Activated CD8-positive, alpha-beta memory T cell treated with anti-CD3 and anti-CD28 coated beads for 24 hours (primary cell): ENCODE measurements around the gene RGP1.

Source experiments
- DNase-seq: peaks from one replicate; pipeline ENCODE4 v3.0.0-alpha.2; 2020

RGP1 gene, protein sequence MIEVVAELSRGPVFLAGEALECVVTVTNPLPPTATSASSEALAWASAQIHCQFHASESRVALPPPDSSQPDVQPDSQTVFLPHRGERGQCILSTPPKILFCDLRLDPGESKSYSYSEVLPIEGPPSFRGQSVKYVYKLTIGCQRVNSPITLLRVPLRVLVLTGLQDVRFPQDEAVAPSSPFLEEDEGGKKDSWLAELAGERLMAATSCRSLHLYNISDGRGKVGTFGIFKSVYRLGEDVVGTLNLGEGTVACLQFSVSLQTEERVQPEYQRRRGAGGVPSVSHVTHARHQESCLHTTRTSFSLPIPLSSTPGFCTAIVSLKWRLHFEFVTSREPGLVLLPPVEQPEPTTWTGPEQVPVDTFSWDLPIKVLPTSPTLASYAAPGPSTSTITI

DNA sequence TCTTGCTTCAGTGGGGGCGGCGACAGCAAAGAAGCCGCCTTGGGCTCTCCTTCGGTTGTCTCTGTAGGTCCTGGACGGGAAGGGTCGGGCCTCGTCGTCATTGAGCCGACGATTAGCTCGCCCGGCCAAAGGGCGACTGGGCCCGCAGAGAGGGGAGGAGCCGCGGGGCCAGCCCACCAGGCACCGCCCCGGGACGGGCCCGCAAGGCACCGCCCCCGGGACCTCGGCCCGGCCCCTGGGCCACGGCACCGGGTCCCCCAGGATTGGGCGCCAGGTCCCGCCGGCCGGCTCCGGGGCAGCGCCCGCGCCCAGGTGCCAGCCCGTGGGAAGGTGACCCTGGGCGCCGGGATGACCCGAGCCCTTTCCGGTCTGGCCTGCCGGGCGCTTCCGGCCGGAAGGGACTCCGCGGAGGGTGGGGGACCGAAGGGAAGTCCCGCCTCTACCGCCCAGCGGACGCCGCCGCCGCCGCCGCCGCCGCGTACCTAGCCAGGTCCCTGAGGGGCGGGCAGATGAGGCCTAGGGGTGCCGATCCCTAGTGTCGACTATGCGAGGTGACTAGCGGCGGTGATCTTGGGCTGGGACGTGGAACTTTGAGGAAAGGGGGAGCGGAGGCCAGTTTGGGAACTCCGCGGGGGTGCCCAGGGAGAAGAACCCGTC lies at the start of gene RGP1, which contains the start of gene GBA2:
TSS of gene RGP1 (plus strand) at position 430 of the 657 bp plus-strand sequence. CDS start 469 bp downstream, outside the sequence.
TSS of gene GBA2 (minus strand) at position 371 of the 657 bp plus-strand sequence. CDS start 524 bp downstream, outside the sequence.
- DNase-seq: peak; percentile 89

DNA sequence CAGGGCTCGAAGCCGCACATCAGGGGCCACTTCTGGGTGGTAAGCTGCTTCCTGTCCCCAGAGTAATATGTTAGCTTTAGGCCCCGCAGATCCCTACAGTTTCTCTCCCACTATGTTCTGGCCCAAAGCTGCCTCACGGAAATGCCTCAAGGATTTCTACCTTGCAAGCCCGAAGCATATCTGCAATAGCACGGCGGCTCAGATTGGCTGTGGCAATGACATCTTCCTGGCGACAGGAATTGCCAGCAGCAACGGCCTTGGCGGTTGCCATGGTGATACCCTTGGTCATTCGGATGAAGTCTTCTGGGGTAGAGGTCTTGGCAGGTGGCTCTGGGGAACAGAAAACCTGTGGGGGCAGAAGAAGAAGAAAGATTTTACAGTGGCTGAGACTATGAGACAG lies 49.1 kb upstream of the RGP1 start:
- DNase-seq: no peak

DNA sequence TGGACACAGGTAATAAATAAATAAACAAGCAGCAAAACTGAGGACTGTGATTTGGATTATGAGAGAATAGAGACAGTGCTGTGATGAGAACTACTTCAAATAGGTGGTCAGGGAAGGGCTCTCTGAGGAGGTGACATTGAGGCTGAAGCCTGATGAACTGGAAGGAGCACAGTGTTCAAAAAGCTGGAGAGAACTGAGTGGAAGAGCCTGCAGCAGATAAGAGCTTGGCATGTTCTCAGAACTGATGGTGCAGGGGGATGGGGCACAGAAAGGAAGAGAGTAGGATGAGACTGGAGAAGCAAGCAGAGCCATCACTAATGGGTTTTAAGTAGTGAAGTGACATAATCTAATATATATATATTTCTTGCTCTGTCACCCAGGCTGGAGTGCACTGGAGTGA lies 48.1 kb upstream of the RGP1 start:
- no peak for DNase-seq

DNA sequence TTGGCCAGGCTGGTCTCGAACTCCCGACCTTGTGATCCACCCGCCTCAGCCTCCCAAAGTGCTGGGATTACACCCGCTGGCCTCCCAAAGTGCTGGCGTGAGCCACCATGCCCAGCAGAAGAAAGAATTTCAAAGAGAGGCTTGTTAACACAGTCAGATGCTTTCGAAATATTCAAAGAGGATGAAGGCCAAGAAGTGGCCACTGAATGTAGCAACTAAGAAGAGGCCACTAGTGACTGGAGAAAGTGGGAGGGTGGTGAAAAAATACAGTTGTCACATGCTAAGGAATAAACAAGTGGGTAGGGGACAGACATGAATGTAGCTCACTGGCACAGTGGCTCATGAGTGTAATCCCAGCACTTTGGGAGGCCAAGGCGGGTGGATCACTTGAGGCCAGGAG lies 46.4 kb upstream of the RGP1 start:
- DNase-seq: no peak

DNA sequence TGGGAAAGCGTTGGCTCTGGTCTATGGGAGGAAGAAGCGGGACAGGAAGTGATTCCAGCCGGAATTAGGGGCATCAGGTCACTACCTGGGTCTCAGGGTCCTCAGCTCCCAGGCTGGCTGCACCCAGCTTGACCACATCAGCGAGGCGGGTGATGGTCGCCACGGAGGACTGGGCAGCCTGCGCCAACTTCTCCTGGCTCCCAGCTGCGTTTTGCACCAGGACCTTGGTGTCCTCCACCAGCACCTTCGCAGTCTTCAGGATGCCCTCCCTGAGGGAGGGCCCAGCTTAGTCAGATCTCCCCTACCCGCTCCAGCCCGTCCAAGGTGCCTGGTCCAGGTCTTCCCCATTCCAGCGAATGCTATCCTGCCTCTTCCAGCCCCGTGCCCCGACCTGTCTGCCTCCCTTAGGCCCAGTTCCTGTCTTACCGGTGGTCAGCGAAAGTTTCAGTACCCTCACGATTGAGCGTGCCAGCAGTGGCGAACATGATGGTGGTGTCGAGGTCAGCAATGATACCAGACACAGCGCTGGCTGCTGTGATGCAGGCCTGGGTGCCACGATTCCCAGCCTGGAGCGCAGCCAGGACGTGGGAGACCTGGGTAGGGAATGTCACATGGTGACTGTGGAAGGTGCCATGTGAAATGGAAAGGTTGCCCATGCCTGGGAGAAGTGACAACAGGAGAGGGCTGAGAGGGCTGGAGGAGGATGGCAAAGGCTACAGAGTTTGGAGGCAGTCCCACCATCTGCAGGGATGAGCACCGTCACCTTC lies 45.0 kb upstream of the RGP1 start:
- DNase-seq: no peak

DNA sequence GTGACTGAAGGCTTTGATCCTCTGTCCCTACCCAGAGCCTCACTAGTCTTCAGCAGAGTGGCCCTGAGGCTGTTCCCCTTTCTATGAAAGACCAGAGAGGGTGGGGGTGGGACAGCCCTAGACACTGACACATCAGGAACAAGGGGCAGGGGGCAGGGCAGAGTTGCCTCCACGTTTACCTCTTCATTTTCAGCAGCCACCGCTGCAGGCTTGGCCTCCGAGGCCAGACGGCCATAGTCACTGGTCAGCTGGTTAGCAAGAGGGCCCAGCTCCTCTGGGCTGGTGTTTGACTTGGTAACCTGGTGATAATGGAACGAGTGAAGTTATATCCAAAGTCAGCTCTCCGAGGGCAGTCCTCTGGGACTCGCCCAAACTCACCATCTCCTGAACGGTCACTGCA lies 43.7 kb upstream of the RGP1 start:
- DNase-seq: no peak

DNA sequence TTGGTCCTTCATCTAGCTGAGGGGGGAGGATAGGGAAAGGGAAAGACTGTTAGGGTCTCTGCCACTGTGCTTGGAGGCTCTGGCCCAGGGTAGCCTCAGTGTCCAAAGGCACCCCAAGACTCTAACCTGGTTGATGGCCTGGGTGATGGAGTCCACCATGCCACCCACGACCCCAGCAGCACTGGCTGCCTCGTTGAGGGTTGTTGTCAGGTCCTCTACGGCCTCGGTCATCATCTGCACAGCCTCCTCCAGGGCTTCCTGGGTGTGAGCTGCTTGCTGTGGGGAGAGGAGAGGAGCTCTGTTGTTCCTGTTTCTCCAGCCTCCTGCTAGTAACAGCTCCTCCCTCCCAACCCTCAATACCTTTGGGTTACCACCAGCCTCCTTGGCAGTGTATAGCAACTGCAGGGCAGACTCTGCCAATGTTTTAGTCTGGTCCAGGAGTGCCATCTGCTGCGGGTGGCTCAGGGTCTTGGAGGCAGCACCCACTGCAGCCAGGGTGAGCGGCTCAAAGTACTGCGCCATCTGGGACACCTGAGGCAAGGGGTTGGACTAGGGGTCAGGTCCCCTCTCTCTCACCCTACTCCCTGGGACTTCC lies 43.2 kb upstream of the RGP1 start:
- no peak for DNase-seq

DNA sequence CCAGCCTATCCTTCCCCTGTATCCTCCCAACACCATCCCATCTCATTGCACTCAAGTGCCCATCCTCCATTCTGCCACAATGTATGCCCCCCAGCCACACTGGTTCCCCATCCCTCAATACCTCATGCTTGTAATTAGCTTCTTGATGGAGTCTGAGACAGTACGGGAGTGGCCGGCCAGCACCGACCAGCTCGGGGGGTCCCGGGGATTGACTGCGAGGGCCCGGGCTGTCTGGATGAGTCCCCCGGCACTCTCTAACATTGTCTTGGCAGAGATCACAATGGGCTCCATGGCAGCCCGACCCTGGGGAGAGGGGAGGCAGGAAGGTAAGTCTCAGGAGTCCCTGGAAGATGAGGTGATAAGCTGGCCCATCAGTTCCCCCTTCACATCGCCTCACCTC lies 42.1 kb upstream of the RGP1 start:
- no peak for DNase-seq

DNA sequence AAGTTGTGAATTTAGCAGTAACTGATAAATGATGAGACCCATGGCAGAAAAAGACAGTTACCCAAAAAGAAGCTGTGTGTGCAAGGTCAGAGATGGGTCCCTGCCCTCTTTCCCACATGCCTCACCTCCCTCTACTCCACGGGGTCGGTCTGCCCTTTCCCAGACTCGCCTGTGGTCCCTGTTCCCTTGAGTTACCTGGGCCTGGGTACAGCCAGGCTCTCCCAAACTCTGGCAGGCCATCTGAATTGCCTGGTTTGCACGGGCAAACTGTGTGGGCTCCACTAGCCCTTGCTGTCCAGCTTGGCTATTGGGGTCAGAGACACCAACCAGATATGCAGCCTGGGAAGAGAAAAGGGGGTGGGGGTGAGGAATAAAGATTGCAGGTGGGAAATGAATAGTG lies 40.9 kb upstream of the RGP1 start:
- no peak for DNase-seq

DNA sequence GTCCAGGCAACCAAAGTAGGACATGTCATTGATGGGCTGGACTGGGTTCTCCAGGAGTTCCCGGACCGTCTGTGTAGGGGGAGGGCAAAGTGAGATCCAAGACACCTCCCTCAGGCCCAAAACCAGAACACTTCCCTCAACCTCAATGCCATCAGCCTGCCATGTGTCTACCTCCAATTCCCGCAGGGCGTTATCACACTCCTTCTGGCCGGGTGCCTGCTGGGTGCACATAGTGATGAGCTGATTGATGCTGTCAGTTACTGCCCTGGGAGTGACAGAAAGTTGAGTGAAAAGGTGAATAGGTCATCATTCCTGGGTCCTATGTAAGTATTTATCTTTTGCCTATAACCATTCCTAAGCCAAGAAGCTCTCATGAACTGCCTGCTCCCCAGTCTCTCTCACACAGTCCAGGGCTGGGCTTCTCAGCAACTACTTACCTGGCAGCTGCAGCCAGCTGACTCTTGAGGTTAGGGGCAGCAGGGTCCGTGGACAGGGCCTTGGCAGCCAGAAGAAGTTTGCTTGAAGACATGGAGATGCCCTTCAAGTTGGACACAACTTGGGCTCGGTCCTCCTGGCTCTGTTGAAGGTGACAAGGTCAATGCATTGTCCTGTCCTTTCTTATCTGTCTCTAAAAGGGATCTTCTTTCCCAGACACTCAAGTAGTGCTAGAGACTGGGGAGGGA lies 38.1 kb upstream of the RGP1 start:
- DNase-seq: no peak

DNA sequence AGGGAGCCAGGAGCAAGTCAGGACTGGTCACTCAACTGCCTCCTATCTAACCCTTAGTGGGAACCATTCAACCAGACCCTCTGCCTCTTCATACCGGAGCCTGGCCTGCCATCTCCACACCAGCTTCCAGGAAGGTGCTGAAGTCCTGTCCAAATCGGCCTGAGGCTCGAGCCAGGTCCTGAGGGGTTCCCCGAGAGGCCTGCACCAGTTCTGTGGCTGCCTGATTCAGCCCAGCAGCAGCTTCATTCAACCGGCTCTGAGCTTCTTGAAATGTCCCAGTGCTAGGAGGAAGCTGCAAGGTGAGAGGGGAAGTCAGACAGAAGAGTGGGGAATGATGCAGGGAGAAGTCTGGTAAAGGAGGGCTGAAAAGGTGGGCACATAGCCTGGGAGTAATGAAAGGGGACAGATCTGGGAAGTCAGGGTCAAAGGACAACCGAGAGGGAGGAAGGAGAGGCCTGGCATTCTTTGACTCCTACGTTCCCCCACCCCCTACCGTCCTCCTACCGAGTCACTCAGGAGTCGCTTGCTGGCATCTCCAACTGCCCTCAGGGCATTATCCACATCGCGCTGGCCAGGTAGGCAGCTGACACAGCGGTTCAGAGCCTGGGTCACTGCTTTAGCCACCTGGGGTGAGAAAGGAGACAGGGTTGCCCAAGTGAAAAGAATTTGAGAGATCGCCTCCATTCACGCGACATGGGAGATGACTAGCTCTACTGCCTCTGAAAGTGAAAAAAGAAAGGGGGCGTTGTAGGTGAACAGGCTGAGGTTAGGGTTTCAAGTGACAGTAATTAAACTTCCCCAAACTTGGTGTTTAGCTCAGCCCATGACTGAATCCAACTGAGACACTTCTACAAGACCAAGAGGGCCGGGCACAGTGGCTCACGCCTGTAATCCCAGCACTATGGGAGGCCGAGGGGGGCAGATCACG lies 37.3 kb upstream of the RGP1 start:
- no peak for DNase-seq

DNA sequence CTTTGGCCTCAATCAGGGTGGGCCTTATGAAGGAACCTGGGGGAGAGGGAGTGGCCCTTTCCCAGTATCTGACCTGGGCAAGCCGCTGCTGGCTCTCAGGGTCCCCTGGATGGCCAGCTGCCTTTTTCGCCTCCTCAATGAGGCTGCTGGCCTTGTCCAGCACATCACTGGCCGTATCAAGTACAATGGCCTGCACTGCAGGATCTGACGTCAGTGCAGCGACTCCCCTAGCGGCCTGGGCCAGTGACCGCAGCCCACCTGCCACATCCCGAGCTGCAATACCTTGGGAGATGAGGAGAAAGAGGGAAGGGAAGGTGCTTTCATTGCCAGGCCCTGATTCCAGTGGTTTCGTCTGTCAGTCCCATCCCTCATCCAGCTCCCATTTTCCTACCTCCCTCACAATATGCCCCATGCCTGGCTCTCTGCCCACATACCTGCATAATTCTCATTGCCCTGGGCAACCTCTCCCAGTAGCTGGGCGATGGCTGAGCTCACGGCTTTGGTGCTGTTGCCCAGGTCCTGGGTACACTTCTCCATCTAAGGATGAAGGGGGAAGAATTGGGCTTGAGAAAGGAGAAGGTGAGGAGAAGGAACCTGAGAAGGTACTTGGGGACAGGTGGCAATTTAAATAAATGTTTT lies 36.2 kb upstream of the RGP1 start:
- DNase-seq: no peak

DNA sequence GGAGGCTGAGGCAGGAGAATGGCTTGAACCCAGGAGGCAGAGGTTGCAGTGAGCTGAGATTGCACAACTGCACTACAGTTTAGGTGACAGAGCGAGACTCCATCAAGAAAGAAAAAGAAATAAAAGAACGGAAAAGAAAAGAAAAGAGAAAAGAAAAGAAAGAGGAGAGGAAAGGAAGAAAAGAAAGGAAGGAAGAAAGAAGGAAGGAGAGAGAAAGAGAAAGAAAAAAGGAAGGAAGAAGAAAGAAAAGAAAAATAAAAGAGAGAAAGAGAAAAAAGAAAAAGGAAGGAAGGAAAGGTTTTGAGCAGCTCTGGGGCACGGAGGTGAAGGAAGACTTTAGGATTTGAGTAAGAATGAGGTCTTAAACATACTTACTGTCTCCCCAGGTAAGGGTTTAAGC lies 35.5 kb upstream of the RGP1 start:
- DNase-seq: no peak

DNA sequence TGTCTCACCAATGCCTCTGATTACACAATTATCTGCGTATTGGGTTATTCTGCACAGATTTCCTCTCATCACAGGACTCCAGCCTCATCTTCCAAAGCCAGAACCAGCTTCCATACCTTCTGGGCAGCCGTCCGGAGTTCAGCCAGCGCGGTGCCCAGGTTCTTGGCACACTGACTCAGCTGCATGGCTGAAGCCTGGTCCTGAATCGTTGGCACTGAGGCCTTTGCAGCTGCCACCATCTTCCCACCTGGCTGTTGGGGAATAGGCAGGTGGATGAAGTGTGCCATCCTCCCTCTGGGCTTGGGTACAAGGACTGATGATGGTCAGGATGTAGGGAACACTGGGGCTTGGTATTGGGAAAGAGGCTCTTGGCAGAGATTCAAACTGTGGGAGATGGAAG lies 35.0 kb upstream of the RGP1 start:
- DNase-seq: no peak

DNA sequence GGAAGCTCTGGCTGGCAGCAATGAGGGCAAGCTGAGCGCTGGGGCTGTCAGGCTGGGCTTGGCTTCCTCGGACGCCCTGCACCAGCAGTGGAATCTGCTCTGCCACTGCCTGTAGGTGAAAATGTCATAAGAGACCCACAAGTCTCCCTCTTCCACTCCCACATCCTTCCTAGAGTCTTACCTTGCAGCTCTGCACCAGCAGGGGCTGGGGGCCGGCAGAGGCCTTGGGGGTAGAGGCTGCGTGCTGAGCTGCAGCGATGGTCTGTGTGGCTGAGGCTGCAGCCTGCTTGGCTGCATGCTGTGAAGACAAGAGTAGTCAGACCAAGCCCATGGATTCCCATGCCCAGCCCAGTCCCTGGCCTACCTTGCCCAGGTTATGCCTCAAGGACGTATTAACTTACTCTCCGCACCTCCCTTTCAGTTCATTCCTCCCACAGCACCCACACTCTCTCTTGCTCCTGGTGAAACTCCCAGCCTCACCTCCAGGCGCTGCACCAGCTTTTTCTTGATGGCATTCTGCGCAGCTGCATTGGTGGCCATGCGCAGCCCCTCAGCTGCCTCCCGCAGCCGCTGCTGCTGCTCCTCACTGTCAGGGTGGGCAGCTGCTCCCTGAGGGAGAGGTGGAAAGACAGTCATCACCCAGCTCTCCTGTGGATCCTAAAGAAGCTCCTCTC lies 34.4 kb upstream of the RGP1 start:
- DNase-seq: no peak

DNA sequence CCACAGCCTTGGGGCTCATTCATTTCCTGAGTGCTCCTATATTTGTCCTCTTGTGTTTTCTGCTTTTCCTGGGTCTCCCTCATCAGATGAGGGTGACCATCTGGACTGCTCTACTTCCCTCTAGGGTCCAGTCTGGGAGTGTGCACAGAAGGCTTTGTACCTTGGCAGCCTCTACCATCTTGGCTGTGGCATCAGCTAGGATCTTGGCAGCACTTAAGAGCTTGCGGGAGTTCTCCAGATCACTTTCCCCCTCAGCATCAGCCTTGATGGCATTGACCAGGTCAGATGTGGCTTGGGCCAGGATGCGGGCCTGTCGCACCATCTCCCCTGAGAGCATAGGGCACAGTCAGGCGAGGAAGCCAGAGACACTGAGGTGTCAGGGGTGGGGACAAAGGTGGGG lies 32.9 kb upstream of the RGP1 start:
- no peak for DNase-seq

DNA sequence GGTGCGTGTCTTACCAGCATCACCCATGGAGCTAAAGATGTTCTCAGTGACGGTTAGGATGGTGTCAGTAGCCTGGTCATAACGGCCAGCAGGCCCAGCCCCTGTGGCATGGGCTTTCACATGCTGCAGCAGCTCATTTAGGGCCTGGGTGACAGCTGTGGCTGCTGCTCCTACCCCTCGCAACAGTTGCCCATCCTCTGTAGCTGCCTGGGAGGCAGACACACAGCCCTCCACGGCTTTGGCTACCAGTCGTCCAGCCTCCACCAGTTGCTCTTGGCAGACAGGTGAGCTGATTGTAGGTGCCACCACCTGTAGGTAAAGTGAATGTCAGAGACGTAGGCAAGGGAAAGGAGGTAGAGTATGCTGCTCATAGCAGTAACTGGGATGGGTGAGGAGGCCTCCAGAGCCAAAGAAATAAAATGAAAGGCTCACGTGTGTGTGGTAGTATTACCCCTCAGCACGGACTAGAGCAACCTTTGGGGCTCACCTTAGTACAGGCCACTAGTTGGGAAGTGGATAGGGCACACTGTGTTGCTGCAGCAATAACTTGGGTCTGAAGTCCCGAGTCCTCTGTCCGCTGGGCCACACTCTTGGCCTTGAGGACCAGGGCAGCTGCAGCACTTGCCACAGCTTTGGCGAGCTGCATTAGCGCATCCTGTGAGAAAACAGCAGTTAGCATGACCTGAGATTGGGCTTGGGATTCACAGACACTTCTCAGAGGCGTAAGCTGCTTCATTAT lies 31.8 kb upstream of the RGP1 start:
- no peak for DNase-seq

DNA sequence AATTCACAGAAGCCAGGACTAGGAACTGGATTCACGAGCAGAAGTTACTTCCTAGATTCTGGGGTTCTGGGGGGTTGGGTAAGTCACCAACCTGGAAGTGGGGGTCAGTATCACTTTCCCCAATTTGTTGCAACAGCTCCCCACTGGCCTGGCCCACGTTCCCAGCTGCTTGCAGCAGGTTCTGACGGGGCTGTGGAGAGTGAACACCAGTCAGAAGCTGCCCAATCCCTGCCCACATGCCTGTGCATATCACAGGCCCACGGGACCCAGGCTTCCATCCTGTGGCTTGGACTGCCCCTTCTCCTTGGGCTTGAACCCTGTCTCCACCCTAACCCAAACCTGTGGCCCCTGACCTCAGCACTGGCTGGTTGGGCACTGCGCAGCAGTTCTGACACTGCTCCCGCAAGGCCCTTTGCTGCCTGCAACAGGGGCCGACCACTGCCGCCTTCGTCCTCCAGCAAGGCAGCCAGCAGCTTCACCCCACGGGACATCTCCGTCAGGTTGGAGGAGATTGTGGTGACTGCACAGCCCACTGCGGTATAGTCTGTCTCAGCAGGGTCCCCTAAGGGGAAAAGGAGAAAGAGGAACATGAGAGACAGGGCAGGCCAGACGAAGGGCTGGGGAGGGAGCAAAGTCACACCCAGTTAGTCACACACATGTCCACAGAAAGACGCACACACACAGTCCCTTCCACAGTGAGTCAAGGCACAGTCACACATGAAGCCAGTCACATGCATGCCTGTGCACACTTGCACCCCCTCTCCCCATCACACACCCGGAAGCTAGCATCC lies 30.2 kb upstream of the RGP1 start:
- DNase-seq: no peak

DNA sequence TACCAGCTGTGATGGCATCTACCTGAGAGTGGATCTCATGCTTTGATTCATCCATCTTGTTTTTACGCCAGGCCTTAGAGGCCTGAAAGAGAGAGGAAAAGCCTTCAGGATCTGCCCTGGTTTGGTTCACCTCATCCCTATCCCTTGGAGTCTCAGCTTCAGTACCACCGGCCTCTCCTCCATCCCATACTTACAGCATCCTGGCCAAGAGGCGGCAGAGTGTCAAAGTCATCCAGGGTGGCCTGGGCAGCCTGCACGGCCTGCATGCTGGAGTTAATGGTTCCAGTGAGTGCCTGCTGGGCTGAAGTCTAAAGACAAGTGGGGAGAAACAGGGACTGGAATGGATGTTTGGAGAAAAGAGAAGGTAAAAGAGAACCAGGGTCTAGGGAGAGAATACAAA lies 29.5 kb upstream of the RGP1 start:
- DNase-seq: no peak
